ENCODE measurements around the gene RGS4.

- no peak for TF ChIP-seq POLR2A (IDR thresholded peaks at IDR 0.05)
- TF ChIP-seq, protein P1, sequence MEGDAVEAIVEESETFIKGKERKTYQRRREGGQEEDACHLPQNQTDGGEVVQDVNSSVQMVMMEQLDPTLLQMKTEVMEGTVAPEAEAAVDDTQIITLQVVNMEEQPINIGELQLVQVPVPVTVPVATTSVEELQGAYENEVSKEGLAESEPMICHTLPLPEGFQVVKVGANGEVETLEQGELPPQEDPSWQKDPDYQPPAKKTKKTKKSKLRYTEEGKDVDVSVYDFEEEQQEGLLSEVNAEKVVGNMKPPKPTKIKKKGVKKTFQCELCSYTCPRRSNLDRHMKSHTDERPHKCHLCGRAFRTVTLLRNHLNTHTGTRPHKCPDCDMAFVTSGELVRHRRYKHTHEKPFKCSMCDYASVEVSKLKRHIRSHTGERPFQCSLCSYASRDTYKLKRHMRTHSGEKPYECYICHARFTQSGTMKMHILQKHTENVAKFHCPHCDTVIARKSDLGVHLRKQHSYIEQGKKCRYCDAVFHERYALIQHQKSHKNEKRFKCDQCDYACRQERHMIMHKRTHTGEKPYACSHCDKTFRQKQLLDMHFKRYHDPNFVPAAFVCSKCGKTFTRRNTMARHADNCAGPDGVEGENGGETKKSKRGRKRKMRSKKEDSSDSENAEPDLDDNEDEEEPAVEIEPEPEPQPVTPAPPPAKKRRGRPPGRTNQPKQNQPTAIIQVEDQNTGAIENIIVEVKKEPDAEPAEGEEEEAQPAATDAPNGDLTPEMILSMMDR (IDR thresholded peaks at IDR 0.05): no peak
These were observed 25.4 kb downstream of the RGS4 start for GRCh38 chr1:163094589-163094988.
